GM21737 (cell line): ENCODE measurements around the gene GPR34.

Experiments
- ATAC-seq: cut with Tn5 transposase; IDR thresholded peaks from one replicate; pipeline ENCODE4 v1.9.1; 2021; ENCODE audit warnings: mild to moderate bottlenecking, moderate library complexity; ENCODE audit not compliant: unreplicated experiment

Gene GPR34

DNA sequence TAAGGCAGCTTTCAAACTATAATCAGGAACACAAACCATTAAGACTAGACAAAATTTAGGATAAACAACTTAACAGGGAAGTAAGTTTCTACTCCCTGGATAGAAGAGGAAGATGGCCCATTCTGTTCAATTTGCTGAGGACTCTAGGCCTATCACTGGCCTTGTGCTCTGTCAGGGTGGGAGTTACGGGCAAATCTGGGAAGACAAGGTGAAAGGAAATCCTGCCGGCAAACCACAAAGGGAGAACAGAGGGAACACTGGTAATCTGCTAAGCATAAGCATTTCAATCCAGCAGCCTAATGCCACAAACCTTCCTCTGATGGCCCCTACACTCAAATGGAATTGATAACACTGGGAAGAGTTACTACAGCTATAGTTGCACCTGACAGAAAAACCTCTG, 43.5 kb downstream of the GPR34 start:
- ATAC-seq: no peak

DNA sequence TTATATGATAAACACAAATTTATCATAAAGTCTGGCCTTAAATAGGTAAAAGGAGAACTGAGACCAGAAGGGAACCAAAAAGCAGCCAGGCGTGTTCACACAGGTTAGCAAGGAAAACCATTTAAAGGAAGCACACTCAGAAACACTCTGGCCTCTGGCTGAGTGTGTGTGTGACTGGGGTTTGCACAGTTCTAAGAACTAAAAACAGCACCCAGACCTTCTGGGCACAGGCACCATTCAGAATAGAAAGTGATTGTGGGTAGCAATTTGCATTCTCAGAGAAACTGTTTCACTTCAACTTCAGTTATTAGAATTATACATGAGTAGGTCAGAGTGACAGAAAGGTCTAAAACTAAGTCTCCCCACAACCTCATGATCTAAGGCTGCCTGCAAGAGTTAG, 45.2 kb downstream of the GPR34 start:
- peak; percentile 97 for ATAC-seq

- ATAC-seq: no peak
These were observed 45.8 kb downstream of the GPR34 start for GRCh38 chrX:41734530-41734929.

DNA sequence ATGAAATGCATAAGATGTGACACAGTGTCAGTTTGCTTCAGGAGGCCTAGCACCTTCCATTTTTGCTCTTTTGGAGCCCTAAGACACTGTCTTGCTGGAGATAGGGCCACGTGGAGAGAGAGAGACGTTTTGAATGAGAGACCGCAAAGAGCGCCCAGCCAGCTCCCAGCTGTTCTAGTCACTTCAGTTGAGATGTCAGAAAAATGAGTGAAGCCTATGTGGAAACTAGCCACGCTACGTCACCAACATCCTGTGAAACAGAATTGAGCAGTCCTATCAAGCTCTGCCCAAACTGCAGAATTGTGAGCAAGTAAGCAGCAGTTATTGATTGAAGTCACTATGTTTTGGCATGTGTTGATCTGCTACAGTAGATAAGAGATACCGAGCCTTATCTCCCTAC, 48.3 kb downstream of the GPR34 start:
- ATAC-seq: no peak

GRCh38 chrX:41739871-41740270, 51.1 kb downstream of the GPR34 start:
- no peak for ATAC-seq
